ENCODE measurements around the gene ATP13A1. TPM values are rescaled to one million over a fixed set of nuclear protein-coding genes. Genes with fewer than 3 reads are reported as not detected.
"Not testable (repeated sequence)": the region's sequence is repeated elsewhere in the genome, so short reads cannot be mapped to it uniquely, and the experiment has no call there.

Gene ATP13A1
- total and polyA plus RNA-seq, 3 experiments from 2014 or later = 41.7 to 93.6 (median 92.1) TPM

- H3K4me3 Mint-ChIP-seq = peak overlapping the region in 3 of 7 donors; percentile 5 to 80 (median 24)
Observed at GRCh38 chr19:19677579-19677978, 14.1 kb upstream of the ATP13A1 start.

GRCh38 chr19:19674315-19674714 is 10.8 kb upstream of the ATP13A1 start:
- H3K36me3 Mint-ChIP-seq = peaks cover 38 to 85% (median 80%) of the 10 kb centered on the region in 3 donors
- Histone ChIP-seq H3K27ac (ENCODE audit: low read depth, low read length) (no peak overlapping the region), H3K9me3 (ENCODE audit: low read length) (peaks cover 46% of the 10 kb centered on the region), H3K4me1 (ENCODE audit: insufficient read depth, low read length) (peaks cover 34% of the 10 kb centered on the region), H3K4me3 (ENCODE audit: low read length) (peak overlapping the region; percentile 34), H3K36me3 (ENCODE audit: insufficient read depth, low read length) (peaks cover 72% of the 10 kb centered on the region), H3K27me3 (ENCODE audit: insufficient read depth, low read length, poor library complexity, severe bottlenecking) (no peaks in the 10 kb centered on the region)
- peaks cover 38 to 78% (median 52%) of the 10 kb centered on the region in 3 donors for H3K4me1 Mint-ChIP-seq
- POLR2A ChIA-PET = no interaction called here
- H3K9me3 Mint-ChIP-seq = peaks cover 9 to 63% (median 48%) of the 10 kb centered on the region in 5 donors
- CTCF ChIA-PET = no interaction called here
- H3K27ac Mint-ChIP-seq = peak overlapping the region in 4 of 8 donors; percentile 12 to 68 (median 54)
- H3K27me3 Mint-ChIP-seq = peaks cover 0 to 2% of the 10 kb centered on the region in 2 donors
- peak overlapping the region; percentile 6 to 69 (median 54) for H3K4me3 Mint-ChIP-seq
- DNase-seq = no peak

More at GRCh38 chr19:19677579-19677978, 14.1 kb upstream of the ATP13A1 start:
- Histone ChIP-seq H3K4me3 (ENCODE audit: low read length) (peak overlapping the region; percentile 26), H3K36me3 (ENCODE audit: insufficient read depth, low read length) (peaks cover 71% of the 10 kb centered on the region), H3K27me3 (ENCODE audit: insufficient read depth, low read length, poor library complexity, severe bottlenecking) (no peaks in the 10 kb centered on the region), H3K9me3 (ENCODE audit: low read length) (peaks cover 69% of the 10 kb centered on the region), H3K4me1 (ENCODE audit: insufficient read depth, low read length) (peaks cover 10% of the 10 kb centered on the region), H3K27ac (ENCODE audit: low read depth, low read length) (no peak overlapping the region)
- ChIA-PET POLR2A (interaction anchor here (1.7 kb wide), 1 partner anchor 8 kb away, joined by 8 read pairs; no protein-coding TSS in a partner anchor), CTCF (no interaction called here)
- peaks cover 0 to 4% of the 10 kb centered on the region in 2 donors for H3K27me3 Mint-ChIP-seq
- peaks cover 14 to 81% (median 64%) of the 10 kb centered on the region in 5 donors for H3K9me3 Mint-ChIP-seq
- peaks cover 25 to 52% (median 29%) of the 10 kb centered on the region in 3 donors for H3K4me1 Mint-ChIP-seq
- DNase-seq = no peak
- H3K27ac Mint-ChIP-seq = peak overlapping the region in 3 of 8 donors; percentile 42 to 87 (median 51)
- H3K36me3 Mint-ChIP-seq = peaks cover 44 to 84% (median 82%) of the 10 kb centered on the region in 3 donors

GRCh38 chr19:19672816-19673215 is 9.3 kb upstream of the ATP13A1 start:
- ChIA-PET POLR2A (interaction anchor here (0.7 to 0.8 kb wide), 2 partner anchors 8 to 11 kb away, joined by 3 to 4 read pairs; no protein-coding TSS in a partner anchor), CTCF (interaction anchor here (1.3 kb wide), 1 partner anchor 42 kb away, joined by 3 read pairs; no protein-coding TSS in a partner anchor)
- H3K4me3 Mint-ChIP-seq = peak overlapping the region in 5 of 7 donors; percentile 12 to 61 (median 47)
- Histone ChIP-seq H3K4me3 (ENCODE audit: low read length) (no peak overlapping the region), H3K27me3 (ENCODE audit: insufficient read depth, low read length, poor library complexity, severe bottlenecking) (no peaks in the 10 kb centered on the region), H3K9me3 (ENCODE audit: low read length) (peaks cover 35% of the 10 kb centered on the region), H3K4me1 (ENCODE audit: insufficient read depth, low read length) (peaks cover 36% of the 10 kb centered on the region), H3K27ac (ENCODE audit: low read depth, low read length) (no peak overlapping the region), H3K36me3 (ENCODE audit: insufficient read depth, low read length) (peaks cover 57% of the 10 kb centered on the region)
- H3K27me3 Mint-ChIP-seq = peaks cover 0 to 2% of the 10 kb centered on the region in 2 donors
- H3K4me1 Mint-ChIP-seq = peaks cover 38 to 80% (median 57%) of the 10 kb centered on the region in 3 donors
- peaks cover 5 to 53% (median 37%) of the 10 kb centered on the region in 5 donors for H3K9me3 Mint-ChIP-seq
- DNase-seq = no peak
- H3K27ac Mint-ChIP-seq = peak overlapping the region in 3 of 8 donors; percentile 5 to 63 (median 30)
- H3K36me3 Mint-ChIP-seq = peaks cover 28 to 79% (median 70%) of the 10 kb centered on the region in 3 donors

GRCh38 chr19:19670070-19670551 is 6.6 kb upstream of the ATP13A1 start:
- H3K36me3 ChIP-seq (ENCODE audit: insufficient read depth, low read length) = peaks cover 32% of the 10 kb centered on the region
- H3K4me1 ChIP-seq (ENCODE audit: insufficient read depth, low read length) = peaks cover 50% of the 10 kb centered on the region
- Mint-ChIP-seq H3K4me1 (peaks cover 26 to 68% (median 39%) of the 10 kb centered on the region in 3 donors), H3K4me3 (peak overlapping the region; percentile 85 to 92 (median 89)), H3K27ac (peak overlapping the region; percentile 84 to 99 (median 90)), H3K27me3 (no peaks in the 10 kb centered on the region), H3K9me3 (peaks cover 0 to 37% (median 19%) of the 10 kb centered on the region in 5 donors), H3K36me3 (peaks cover 10 to 55% (median 43%) of the 10 kb centered on the region in 3 donors)
- POLR2A ChIA-PET = interaction anchor here (0.8 to 3.7 kb wide), 7 partner anchors 17 to 305 kb away, joined by 3 to 29 read pairs (median 11); partner anchors contain the start of genes LPAR2, ZNF253 and ZNF93
- CTCF ChIA-PET = interaction anchor here (1.2 to 1.8 kb wide), 3 partner anchors 14 to 151 kb away, joined by 3 to 4 read pairs (median 4); partner anchors contain the start of genes ZNF14 and ZNF506
- no peaks in the 10 kb centered on the region for H3K27me3 ChIP-seq (ENCODE audit: insufficient read depth, low read length, poor library complexity, severe bottlenecking)
- peak overlapping the region; percentile 76 for H3K4me3 ChIP-seq (ENCODE audit: low read length)
- peak in 1 of 5 donors; percentile 40 for DNase-seq
- peaks cover 11% of the 10 kb centered on the region for H3K9me3 ChIP-seq (ENCODE audit: low read length)
- peak overlapping the region; percentile 85 for H3K27ac ChIP-seq (ENCODE audit: low read depth, low read length)

- H3K4me3 ChIP-seq (ENCODE audit: low read length) = peak within 1 kb of the TSS; percentile 76
- peak within 1 kb of the TSS; percentile 85 for H3K27ac ChIP-seq (ENCODE audit: low read depth, low read length)
- peak within 1 kb of the TSS; percentile 89 to 99 (median 95) for H3K27ac Mint-ChIP-seq
- H3K4me1 Mint-ChIP-seq = peaks cover 23 to 66% (median 46%) of the 10 kb centered on the region in 3 donors
- POLR2A ChIA-PET = interaction anchor here (0.7 to 3.7 kb wide), 26 partner anchors 10 to 897 kb away, joined by 3 to 35 read pairs (median 6); partner anchors contain the start of genes LPAR2, NDUFA13, TSSK6 and ZNF14
- H3K9me3 ChIP-seq (ENCODE audit: low read length) = peaks cover 4% of the 10 kb centered on the region
- peaks cover 43% of the 10 kb centered on the region for H3K4me1 ChIP-seq (ENCODE audit: insufficient read depth, low read length)
- peaks cover 3 to 48% (median 32%) of the 10 kb centered on the region in 3 donors for H3K36me3 Mint-ChIP-seq
- peaks cover 23% of the 10 kb centered on the region for H3K36me3 ChIP-seq (ENCODE audit: insufficient read depth, low read length)
- peaks cover 0 to 28% (median 11%) of the 10 kb centered on the region in 5 donors for H3K9me3 Mint-ChIP-seq
- DNase-seq = peak; percentile 92 to 97 (median 96)
- no peaks in the 10 kb centered on the region for H3K27me3 ChIP-seq (ENCODE audit: insufficient read depth, low read length, poor library complexity, severe bottlenecking)
- CTCF ChIA-PET = interaction anchor here (0.9 to 2.3 kb wide), 6 partner anchors 11 to 153 kb away, joined by 3 to 9 read pairs (median 4); partner anchors contain the start of gene ZNF506
- peak within 1 kb of the TSS; percentile 85 to 92 (median 89) for H3K4me3 Mint-ChIP-seq
- no peaks in the 10 kb centered on the region for H3K27me3 Mint-ChIP-seq
Observed at GRCh38 chr19:19668230-19669012, 4.9 kb upstream of the ATP13A1 start, which contains the start of gene ZNF101. ZNF101 (plus strand) TSS chr19:19668839; CDS start chr19:19668964, 125 bp downstream.

GRCh38 chr19:19665420-19665948 is 2.0 kb upstream of the ATP13A1 start:
- peak overlapping the region in 3 of 8 donors; percentile 27 to 64 (median 54) for H3K27ac Mint-ChIP-seq
- POLR2A ChIA-PET = interaction anchor here (0.7 kb wide), 2 partner anchors 758 to 870 kb away, joined by 4 to 5 read pairs; no protein-coding TSS in a partner anchor

GRCh38 chr19:19662871-19663255 is 613 bp downstream of the ATP13A1 start:
- POLR2A ChIA-PET = interaction anchor here (0.5 to 1.7 kb wide), 11 partner anchors 10 to 238 kb away, joined by 3 to 11 read pairs (median 6); partner anchors contain the start of genes LPAR2, ZNF14, ZNF253 and ZNF506
- DNase-seq = no peak
- Mint-ChIP-seq H3K36me3 (peaks cover 0 to 41% (median 8%) of the 10 kb centered on the region in 3 donors), H3K27me3 (peaks cover 0 to 1% of the 10 kb centered on the region in 2 donors), H3K9me3 (peaks cover 0 to 10% (median 2%) of the 10 kb centered on the region in 5 donors), H3K4me1 (peaks cover 30 to 50% (median 42%) of the 10 kb centered on the region in 3 donors), H3K4me3 (peak overlapping the region; percentile 86 to 95 (median 89)), H3K27ac (peak overlapping the region; percentile 85 to 99 (median 96))
- peaks cover 35% of the 10 kb centered on the region for H3K4me1 ChIP-seq (ENCODE audit: insufficient read depth, low read length)
- peak overlapping the region; percentile 94 for H3K27ac ChIP-seq (ENCODE audit: low read depth, low read length)
- peaks cover 17% of the 10 kb centered on the region for H3K36me3 ChIP-seq (ENCODE audit: insufficient read depth, low read length)
- CTCF ChIA-PET = interaction anchor here (0.9 to 2.7 kb wide), 8 partner anchors 11 to 159 kb away, joined by 3 to 9 read pairs (median 4); partner anchors contain the start of genes GMIP, ZNF14 and ZNF506
- H3K4me3 ChIP-seq (ENCODE audit: low read length) = peak overlapping the region; percentile 91
- no peaks in the 10 kb centered on the region for H3K27me3 ChIP-seq (ENCODE audit: insufficient read depth, low read length, poor library complexity, severe bottlenecking)
- no peaks in the 10 kb centered on the region for H3K9me3 ChIP-seq (ENCODE audit: low read length)

More at GRCh38 chr19:19665420-19665948, 2.0 kb upstream of the ATP13A1 start:
- peak in 1 of 5 donors; percentile 37 for DNase-seq
- H3K36me3 ChIP-seq (ENCODE audit: insufficient read depth, low read length); H3K9me3 ChIP-seq (ENCODE audit: low read length); H3K27ac ChIP-seq (ENCODE audit: low read depth, low read length); H3K4me3 ChIP-seq (ENCODE audit: low read length); CTCF ChIA-PET; H3K27me3 ChIP-seq (ENCODE audit: insufficient read depth, low read length, poor library complexity, severe bottlenecking); H3K27me3 Mint-ChIP-seq: not testable (repeated sequence)
- peaks cover 0 to 14% (median 4%) of the 10 kb centered on the region in 5 donors for H3K9me3 Mint-ChIP-seq
- peaks cover 1 to 39% (median 6%) of the 10 kb centered on the region in 3 donors for H3K36me3 Mint-ChIP-seq
- H3K4me1 Mint-ChIP-seq = peaks cover 33 to 62% (median 53%) of the 10 kb centered on the region in 3 donors
- H3K4me3 Mint-ChIP-seq = peak overlapping the region in 2 of 7 donors; percentile 5 to 16
- peaks cover 48% of the 10 kb centered on the region for H3K4me1 ChIP-seq (ENCODE audit: insufficient read depth, low read length)
